T-cell (primary cell): ENCODE measurements around the gene RET. TPM values are rescaled to one million over a fixed set of nuclear protein-coding genes. Genes with fewer than 3 reads are reported as not detected.

Experiments used
- ATAC-seq, 4 experiments: fragments of 200-7000 bp in 3 of 4; fragments of 150-1000 bp in 1 of 4; cut with Tn5 transposase; replicated peaks in 1 of 4; 1 replicate in 3 of 4; 2 replicates in 1 of 4; pipeline ENCODE4 v1.10.0; 2021; ENCODE audit warnings: moderate library complexity in 3 of 4, mild to moderate bottlenecking in 2 of 4, moderate number of reproducible peaks in 1 of 4
- CTCF ChIA-PET, 2 donors: fragments of 300-600 bp; sonication (Branson Sonifier 250); formaldehyde crosslinking; loops; one replicate each; lab custom pipeline; 2022; ENCODE audit warnings: antibody characterized with exemption in 2 of 2; lab: Charles Lee
- POLR2A ChIA-PET, 2 donors: fragments of 300-600 bp; sonication (Branson Sonifier 250); formaldehyde crosslinking; loops; one replicate each; lab custom pipeline; 2022; ENCODE audit warnings: antibody characterized with exemption in 2 of 2; lab: Charles Lee
- DNase-seq, 35 experiments: peaks; one replicate each; pipeline versions ENCODE4 v3.0.0 to v3.0.0-alpha.2; 2013 to 2023
- H3K27ac ChIP-seq: one replicate; pipeline ENCODE4 v1.5.1; 2013; ENCODE audit warnings: low read length
- H3K27me3 ChIP-seq, 2 experiments: replicated peaks in 1 of 2; 1 replicate in 1 of 2; 2 replicates in 1 of 2; pipeline versions ENCODE4 v1.6.1 to v1.7.0; 2013; ENCODE audit warnings: low read length in 1 of 2, mixed read lengths in 1 of 2; ENCODE audit not compliant: control insufficient read depth in 2 of 2, insufficient read depth in 2 of 2; ENCODE audit errors: extremely low read depth in 1 of 2
- H3K36me3 ChIP-seq, 2 donors: 1 replicate in 1 of 2; 2 replicates in 1 of 2; pipeline versions ENCODE4 v1.6.1 to v1.7.0; 2013; ENCODE audit warnings: low read length in 1 of 2; ENCODE audit not compliant: control insufficient read depth in 2 of 2, insufficient read depth in 1 of 2; ENCODE audit errors: extremely low read depth in 1 of 2
- H3K4me1 ChIP-seq, 2 experiments: 1 replicate in 1 of 2; 2 replicates in 1 of 2; pipeline versions ENCODE4 v1.6.1 to v1.7.0; 2013; ENCODE audit warnings: low read length in 2 of 2, mixed read lengths in 1 of 2; ENCODE audit not compliant: insufficient read depth in 2 of 2, control insufficient read depth in 1 of 2; ENCODE audit errors: extremely low read depth in 1 of 2
- H3K4me3 ChIP-seq, 2 donors: 1 replicate in 1 of 2; 2 replicates in 1 of 2; pipeline versions ENCODE4 v1.5.1 to v1.7.0; 2013; ENCODE audit warnings: mild to moderate bottlenecking in 2 of 2, low read length in 1 of 2, moderate library complexity in 1 of 2; ENCODE audit not compliant: control insufficient read depth in 1 of 2; ENCODE audit errors: extremely low read depth in 1 of 2
- H3K9me3 ChIP-seq: 2 replicates; pipeline ENCODE4 v1.7.0; 2013
- H3K27ac Mint-ChIP-seq, 2 donors: one replicate each; pipeline ENCODE4 v1.8.0; 2020 to 2021; ENCODE audit warnings: mild to moderate bottlenecking in 2 of 2, mixed read lengths in 2 of 2
- H3K27me3 Mint-ChIP-seq, 2 donors: one replicate each; pipeline ENCODE4 v1.8.0; 2021 to 2022; ENCODE audit warnings: mixed read lengths in 2 of 2
- H3K36me3 Mint-ChIP-seq: one replicate; pipeline ENCODE4 v1.8.0; 2021; ENCODE audit warnings: mixed read lengths
- H3K4me1 Mint-ChIP-seq, 3 donors: one replicate each; pipeline ENCODE4 v1.8.0; 2020 to 2022; ENCODE audit warnings: mixed read lengths in 3 of 3, mild to moderate bottlenecking in 1 of 3
- H3K4me3 Mint-ChIP-seq, 3 donors: one replicate each; pipeline ENCODE4 v1.8.0; 2020 to 2022; ENCODE audit warnings: mild to moderate bottlenecking in 3 of 3, mixed read lengths in 3 of 3, moderate library complexity in 3 of 3
- H3K9me3 Mint-ChIP-seq, 3 donors: one replicate each; pipeline ENCODE4 v1.8.0; 2020 to 2022; ENCODE audit warnings: mixed read lengths in 3 of 3
- WGBS: methylation state at CpG from one replicate; pipeline ENCODE4 v1.1.5; 2013; ENCODE audit warnings: missing lambda C conversion rate; ENCODE audit not compliant: insufficient coverage; 5-methylcytosine and 5-hydroxymethylcytosine counted together
- total RNA-seq, 35 experiments: library from RNA in 6 of 35; stranded (reverse) in 6 of 35; fragments of 120-200 nt in 1 of 35; gene quantifications; one replicate each; pipeline versions ENCODE4 v1.2.1 to v1.2.4 and lab custom pipeline; 2013 to 2026

The RET gene
- total RNA-seq, 5 donors from 2014 or later (not counting 1 experiment from before 2014, with no cell fraction given), result 0.13 to 0.25 (median 0.15) TPM; not detected in 2

GRCh38 chr10:43044448-43044921 is 32.4 kb upstream of the RET start:
- Mint-ChIP-seq H3K27ac (no peak overlapping the region), H3K9me3 (no peaks in the 10 kb centered on the region), H3K4me1 (no peaks in the 10 kb centered on the region), H3K36me3 (no peaks in the 10 kb centered on the region), H3K27me3 (peaks cover 0 to 8% of the 10 kb centered on the region in 2 donors), H3K4me3 (no peak overlapping the region)
- CTCF ChIA-PET, result no interaction called here
- H3K9me3 ChIP-seq, result no peaks in the 10 kb centered on the region
- peaks cover 0 to 34% of the 10 kb centered on the region in 2 experiments for H3K27me3 ChIP-seq
- POLR2A ChIA-PET, result no interaction called here
- no peaks in the 10 kb centered on the region for H3K36me3 ChIP-seq
- 61% methylated on average over 2 of the region's 10 CpGs for WGBS
- H3K4me3 ChIP-seq, result no peak overlapping the region
- DNase-seq, result peak in 1 of 35 experiments; percentile 2
- no peak for ATAC-seq
- no peak overlapping the region for H3K27ac ChIP-seq
- H3K4me1 ChIP-seq, result no peaks in the 10 kb centered on the region

GRCh38 chr10:43044961-43045621 is 31.8 kb upstream of the RET start:
- WGBS, result 81% methylated on average over 13 of the region's 14 CpGs
- Mint-ChIP-seq H3K4me3 (no peak overlapping the region), H3K9me3 (no peaks in the 10 kb centered on the region), H3K36me3 (no peaks in the 10 kb centered on the region), H3K4me1 (no peaks in the 10 kb centered on the region), H3K27me3 (peaks cover 0 to 8% of the 10 kb centered on the region in 2 donors), H3K27ac (no peak overlapping the region)
- no peaks in the 10 kb centered on the region for H3K36me3 ChIP-seq
- no peak overlapping the region for H3K27ac ChIP-seq
- DNase-seq (peak in 1 of 35 experiments; percentile 10), ATAC-seq (no peak)
- H3K9me3 ChIP-seq, result no peaks in the 10 kb centered on the region
- H3K4me1 ChIP-seq, result no peaks in the 10 kb centered on the region
- H3K4me3 ChIP-seq, result no peak overlapping the region
- H3K27me3 ChIP-seq, result peaks cover 0 to 34% of the 10 kb centered on the region in 2 experiments
- CTCF ChIA-PET, result no interaction called here
- POLR2A ChIA-PET, result no interaction called here

GRCh38 chr10:43045631-43046287 is 31.1 kb upstream of the RET start:
- H3K27ac ChIP-seq, result no peak overlapping the region
- ATAC-seq (no peak), DNase-seq (peak in 2 of 35 experiments; percentile 7 to 10)
- no peaks in the 10 kb centered on the region for H3K4me1 ChIP-seq
- ChIA-PET POLR2A (no interaction called here), CTCF (no interaction called here)
- Mint-ChIP-seq H3K36me3 (no peaks in the 10 kb centered on the region), H3K27ac (no peak overlapping the region), H3K9me3 (no peaks in the 10 kb centered on the region), H3K27me3 (peaks cover 0 to 8% of the 10 kb centered on the region in 2 donors), H3K4me3 (no peak overlapping the region), H3K4me1 (no peaks in the 10 kb centered on the region)
- peaks cover 0 to 33% of the 10 kb centered on the region in 2 experiments for H3K27me3 ChIP-seq
- no peaks in the 10 kb centered on the region for H3K9me3 ChIP-seq
- H3K36me3 ChIP-seq, result no peaks in the 10 kb centered on the region
- H3K4me3 ChIP-seq, result no peak overlapping the region
- WGBS, result 62% methylated on average over 10 of the region's 11 CpGs

GRCh38 chr10:43046288-43046991 is 30.4 kb upstream of the RET start:
- Mint-ChIP-seq H3K4me3 (no peak overlapping the region), H3K9me3 (no peaks in the 10 kb centered on the region), H3K27me3 (peaks cover 0 to 8% of the 10 kb centered on the region in 2 donors), H3K4me1 (no peaks in the 10 kb centered on the region), H3K27ac (no peak overlapping the region), H3K36me3 (no peaks in the 10 kb centered on the region)
- H3K36me3 ChIP-seq, result no peaks in the 10 kb centered on the region
- DNase-seq (peak in 2 of 35 experiments; percentile 10 to 17), ATAC-seq (no peak)
- H3K4me3 ChIP-seq, result no peak overlapping the region
- H3K9me3 ChIP-seq, result no peaks in the 10 kb centered on the region
- ChIA-PET CTCF (no interaction called here), POLR2A (no interaction called here)
- 80% methylated on average over 13 of the region's 14 CpGs for WGBS
- H3K27ac ChIP-seq, result no peak overlapping the region
- H3K4me1 ChIP-seq, result no peaks in the 10 kb centered on the region
- H3K27me3 ChIP-seq, result peaks cover 0 to 31% of the 10 kb centered on the region in 2 experiments

DNA sequence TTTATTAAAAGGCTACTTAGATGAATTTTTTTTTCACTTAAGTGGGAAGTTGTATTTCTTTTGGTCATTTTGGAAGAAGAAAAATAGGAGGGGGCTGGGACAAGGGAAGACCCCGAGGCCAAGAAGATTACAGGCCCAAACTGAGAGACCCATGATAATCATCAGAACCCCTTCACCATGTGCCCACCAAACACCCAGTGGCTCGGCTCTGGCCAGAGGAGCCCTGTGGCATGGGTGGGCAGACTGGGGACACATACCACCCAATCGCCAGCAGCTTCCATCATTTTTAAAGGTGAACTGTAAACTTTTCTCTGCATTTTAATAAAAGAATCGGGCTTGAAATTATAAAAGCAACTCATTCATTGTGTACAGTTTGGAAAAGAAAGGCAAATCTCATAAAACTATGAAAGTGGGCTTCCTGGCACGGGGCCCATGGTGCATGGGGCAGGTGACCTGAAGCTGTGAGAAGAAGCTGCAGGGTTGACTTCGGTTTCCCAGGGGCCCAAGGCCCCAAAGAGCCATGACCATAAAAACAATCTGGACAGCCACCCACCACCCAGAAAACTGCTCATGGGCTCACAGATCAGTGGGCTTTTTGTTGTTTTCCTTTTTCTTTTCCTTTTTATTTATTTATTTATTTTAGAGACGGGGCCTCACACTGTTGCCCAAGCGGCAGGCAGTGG is 29.4 kb upstream of the RET start:
- ATAC-seq (no peak), DNase-seq (no peak)
- no peaks in the 10 kb centered on the region for H3K4me1 ChIP-seq
- no peak overlapping the region for H3K4me3 ChIP-seq
- ChIA-PET CTCF (no interaction called here), POLR2A (no interaction called here)
- no peak overlapping the region for H3K4me3 Mint-ChIP-seq
- H3K4me1 Mint-ChIP-seq, result no peaks in the 10 kb centered on the region
- H3K27ac Mint-ChIP-seq, result no peak overlapping the region
- 73% methylated on average over 3 of the region's 8 CpGs for WGBS
- H3K36me3 Mint-ChIP-seq, result no peaks in the 10 kb centered on the region
- H3K36me3 ChIP-seq, result no peaks in the 10 kb centered on the region
- no peaks in the 10 kb centered on the region for H3K9me3 Mint-ChIP-seq
- no peak overlapping the region for H3K27ac ChIP-seq
- H3K27me3 Mint-ChIP-seq, result peaks cover 0 to 8% of the 10 kb centered on the region in 2 donors
- peaks cover 0 to 27% of the 10 kb centered on the region in 2 experiments for H3K27me3 ChIP-seq
- H3K9me3 ChIP-seq, result no peaks in the 10 kb centered on the region
